B cell (primary cell): ENCODE data around the gene CADM1. TPM values are rescaled to one million over a fixed set of nuclear protein-coding genes. Genes with fewer than 3 reads are reported as not detected.

Experiments
- ATAC-seq: fragments of 200-7000 bp; cut with Tn5 transposase; one replicate; pipeline ENCODE4 v1.10.0; 2021; ENCODE audit warnings: low read depth, mild to moderate bottlenecking, moderate number of reproducible peaks, moderate library complexity
- CTCF ChIA-PET: fragments of 350-600 bp; sonication (Branson Sonifier 250); formaldehyde crosslinking; loops from one replicate; lab custom pipeline; 2021; ENCODE audit warnings: antibody characterized with exemption, inconsistent platforms; lab: Charles Lee
- POLR2A ChIA-PET: fragments of 350-600 bp; sonication (Branson Sonifier 250); formaldehyde crosslinking; loops from one replicate; lab custom pipeline; 2021; ENCODE audit warnings: antibody characterized with exemption; lab: Charles Lee
- DNase-seq: peaks from one replicate; pipeline ENCODE4 v3.0.0; 2013
- H2AFZ ChIP-seq: 2 replicates; pipeline ENCODE4 v1.6.1; 2012; ENCODE audit warnings: mild to moderate bottlenecking, low read depth, low read length; ENCODE audit not compliant: insufficient read depth, poor library complexity, severe bottlenecking
- H3K27ac ChIP-seq, 2 donors: 1 replicate in 1 of 2; 2 replicates in 1 of 2; pipeline ENCODE4 v1.5.1; 2012 to 2013; ENCODE audit warnings: low read length in 2 of 2, mild to moderate bottlenecking in 2 of 2, moderate library complexity in 1 of 2
- H3K27me3 ChIP-seq, 4 experiments: fragments of 200-600 bp in 1 of 4; sonication (generic) in 1 of 4; replicated peaks in 1 of 4; 1 replicate in 2 of 4; 2 replicates in 2 of 4; pipeline versions ENCODE4 v1.6.1 to v1.7.0; 2013 to 2016; ENCODE audit warnings: low read length in 3 of 4, mild to moderate bottlenecking in 2 of 4, mixed read lengths in 1 of 4, moderate library complexity in 1 of 4; ENCODE audit not compliant: insufficient read depth in 4 of 4, control insufficient read depth in 3 of 4; ENCODE audit errors: control extremely low read depth in 1 of 4
- H3K36me3 ChIP-seq, 2 experiments: replicated peaks in 1 of 2; 1 replicate in 1 of 2; 2 replicates in 1 of 2; pipeline versions ENCODE4 v1.6.1 to v1.7.1; 2013; ENCODE audit warnings: low read length in 1 of 2; ENCODE audit not compliant: insufficient read depth in 2 of 2, control insufficient read depth in 1 of 2; ENCODE audit errors: control extremely low read depth in 1 of 2, extremely low read depth in 1 of 2
- H3K4me1 ChIP-seq, 2 donors: fragments of 200-600 bp in 1 of 2; sonication (generic) in 1 of 2; 1 replicate in 1 of 2; 2 replicates in 1 of 2; pipeline versions ENCODE4 v1.5.1 to v1.6.1; 2013 to 2017; ENCODE audit warnings: low read length in 2 of 2; ENCODE audit not compliant: control insufficient read depth in 2 of 2, insufficient read depth in 2 of 2
- H3K4me2 ChIP-seq: replicated peaks from 2 replicates; pipeline ENCODE3; 2012; ENCODE audit warnings: mild to moderate bottlenecking, low read depth, low read length; ENCODE audit not compliant: poor library complexity, severe bottlenecking
- H3K4me3 ChIP-seq, 5 experiments: fragments of 200-600 bp in 1 of 5; sonication (generic) in 1 of 5; 1 replicate in 3 of 5; 2 replicates in 2 of 5; pipeline versions ENCODE4 v1.5.1 to v1.7.0; 2011 to 2016; ENCODE audit warnings: low read length in 4 of 5, mild to moderate bottlenecking in 4 of 5, low read depth in 2 of 5, control low read depth in 1 of 5, moderate library complexity in 1 of 5; ENCODE audit not compliant: insufficient read depth in 1 of 5; ENCODE audit errors: control extremely low read depth in 1 of 5, extremely low read depth in 1 of 5
- H3K79me2 ChIP-seq: fragments of 200-600 bp; sonication (generic); one replicate; pipeline ENCODE4 v1.6.0; 2016; ENCODE audit warnings: low read length; ENCODE audit not compliant: control insufficient read depth, insufficient read depth
- H3K9ac ChIP-seq: fragments of 200-600 bp; sonication (generic); 2 replicates; pipeline ENCODE4 v1.6.1; 2017; ENCODE audit warnings: mild to moderate bottlenecking, low read length, moderate library complexity
- H3K9me3 ChIP-seq, 3 donors: one replicate each; pipeline versions ENCODE4 v1.6.1 to v1.7.1; 2013; ENCODE audit warnings: low read length in 2 of 3; ENCODE audit not compliant: control insufficient read depth in 2 of 3, insufficient read depth in 1 of 3; ENCODE audit errors: control extremely low read depth in 1 of 3
- H4K20me1 ChIP-seq: 2 replicates; pipeline ENCODE4 v1.6.0; 2012; ENCODE audit warnings: mild to moderate bottlenecking, low read length; ENCODE audit not compliant: insufficient read depth, control insufficient read depth, poor library complexity, severe bottlenecking
- H3K27ac Mint-ChIP-seq: one replicate; pipeline ENCODE4 v1.8.0; 2021; ENCODE audit warnings: mixed read lengths
- H3K27me3 Mint-ChIP-seq: one replicate; pipeline ENCODE4 v1.8.0; 2021; ENCODE audit warnings: mixed read lengths
- H3K4me1 Mint-ChIP-seq: one replicate; pipeline ENCODE4 v1.8.0; 2021; ENCODE audit warnings: mixed read lengths
- H3K4me3 Mint-ChIP-seq: one replicate; pipeline ENCODE4 v1.8.0; 2021; ENCODE audit warnings: mixed read lengths
- H3K9me3 Mint-ChIP-seq: one replicate; pipeline ENCODE4 v1.8.0; 2022; ENCODE audit warnings: mixed read lengths; ENCODE audit not compliant: insufficient read depth
- CTCF ChIP-seq: fragments of 200-600 bp; IDR thresholded peaks from one replicate; pipeline ENCODE4 v1.8.0; 2022; ENCODE audit warnings: antibody characterized with exemption, mild to moderate bottlenecking
- EZH2 ChIP-seq: IDR thresholded peaks from 2 replicates; pipeline ENCODE4 v1.6.1; 2012; ENCODE audit warnings: borderline replicate concordance, low read depth, mild to moderate bottlenecking, moderate library complexity, low read length; ENCODE audit not compliant: insufficient read depth, poor library complexity, severe bottlenecking
- WGBS: methylation state at CpG from one replicate; pipeline ENCODE4 v1.1.5; 2013; ENCODE audit warnings: missing lambda C conversion rate; ENCODE audit not compliant: insufficient coverage; 5-methylcytosine and 5-hydroxymethylcytosine counted together
- intact Hi-C: fragments of 100-400 bp; cut with micrococcal nuclease; formaldehyde crosslinking; loops from one replicate; pipeline ENCODE4 v1.10.0; 2022
- polyA plus RNA-seq: library from polyadenylated mRNA; depleted of rRNA; stranded (reverse); fragments of >200 nt; gene quantifications from 2 replicates; pipeline ENCODE4 v1.2.3, GENCODE V29; 2012
- total RNA-seq, 2 donors: library from RNA; stranded (reverse); fragments of 120-200 nt in 1 of 2; gene quantifications; 1 replicate in 1 of 2; 2 replicates in 1 of 2; pipeline versions ENCODE4 v1.2.3 to v1.2.4, GENCODE V29; 2013 to 2022

Gene CADM1
- total and polyA plus RNA-seq, 2 donors (not counting 1 experiment from before 2014, with no cell fraction given), result 0.43 to 0.49 TPM

- Mint-ChIP-seq H3K9me3 (no peaks in the 10 kb centered on the region), H3K27me3 (peaks cover 7% of the 10 kb centered on the region), H3K27ac (no peak overlapping the region), H3K4me3 (no peak overlapping the region), H3K4me1 (no peaks in the 10 kb centered on the region)
- no peak overlapping the region for H3K27ac ChIP-seq
- ATAC-seq (no peak), DNase-seq (no peak)
- no peaks in the 10 kb centered on the region for H4K20me1 ChIP-seq
- no peaks in the 10 kb centered on the region for H3K4me1 ChIP-seq
- no peaks in the 10 kb centered on the region for H3K27me3 ChIP-seq
- no peaks in the 10 kb centered on the region for H3K36me3 ChIP-seq
- no peak for TF ChIP-seq CTCF
- no peak for TF ChIP-seq EZH2
- no peak overlapping the region for H3K4me2 ChIP-seq
- WGBS, result 34% methylated on average over 3 of the region's 3 CpGs
- H3K9me3 ChIP-seq, result peaks cover 0 to 5% (median 0%) of the 10 kb centered on the region in 3 donors
- no peak overlapping the region for H2AFZ ChIP-seq
- ChIA-PET CTCF (no interaction called here), POLR2A (no interaction called here)
- no peak overlapping the region for H3K4me3 ChIP-seq
- intact Hi-C loops, result no loop called here
- no peaks in the 10 kb centered on the region for H3K79me2 ChIP-seq
- no peak overlapping the region for H3K9ac ChIP-seq
Measured at GRCh38 chr11:115135936-115136335, 368.3 kb downstream of the CADM1 start.

- DNase-seq (no peak), ATAC-seq (no peak)
- Mint-ChIP-seq H3K9me3 (no peaks in the 10 kb centered on the region), H3K4me3 (no peak overlapping the region), H3K4me1 (no peaks in the 10 kb centered on the region), H3K27ac (no peak overlapping the region), H3K27me3 (peaks cover 3% of the 10 kb centered on the region)
- TF ChIP-seq EZH2, result no peak
- TF ChIP-seq CTCF, result no peak
- H3K4me3 ChIP-seq, result no peak overlapping the region
- H3K27ac ChIP-seq, result no peak overlapping the region
- H3K9me3 ChIP-seq, result peaks cover 0 to 5% (median 0%) of the 10 kb centered on the region in 3 donors
- 95% methylated on average over 10 of the region's 11 CpGs for WGBS
- H3K27me3 ChIP-seq, result no peaks in the 10 kb centered on the region
- intact Hi-C loops, result no loop called here
- ChIA-PET POLR2A (no interaction called here), CTCF (no interaction called here)
- H3K4me1 ChIP-seq, result no peaks in the 10 kb centered on the region
- no peak overlapping the region for H3K4me2 ChIP-seq
- H3K36me3 ChIP-seq, result no peaks in the 10 kb centered on the region
- no peak overlapping the region for H3K9ac ChIP-seq
- H4K20me1 ChIP-seq, result no peaks in the 10 kb centered on the region
- no peaks in the 10 kb centered on the region for H3K79me2 ChIP-seq
- H2AFZ ChIP-seq, result no peak overlapping the region
Measured at GRCh38 chr11:115134926-115135325, 369.3 kb downstream of the CADM1 start.
